Erythroblast (primary cell): ENCODE results near the gene CIP2A.
A peak's percentile ranks its signal among the peaks of the same experiment; 100 is the strongest.
"Not testable (repeated sequence)": the region's sequence is repeated elsewhere in the genome, so short reads cannot be mapped to it uniquely, and the experiment has no call there.

Source experiments
- DNase-seq, 2 experiments: peaks; one replicate each; lab custom pipeline; 2025; lab: John Stamatoyannopoulos, UW
- GATA1 ChIP-seq: IDR thresholded peaks from 2 replicates; pipeline ENCODE4 v1.6.1; 2011; ENCODE audit warnings: low read depth, mild to moderate bottlenecking, control low read depth, low read length, moderate library complexity
- POLR2A ChIP-seq: IDR thresholded peaks from 2 replicates; pipeline ENCODE4 v1.6.1; 2011; ENCODE audit warnings: mild to moderate bottlenecking, low read length

Gene CIP2A

DNA sequence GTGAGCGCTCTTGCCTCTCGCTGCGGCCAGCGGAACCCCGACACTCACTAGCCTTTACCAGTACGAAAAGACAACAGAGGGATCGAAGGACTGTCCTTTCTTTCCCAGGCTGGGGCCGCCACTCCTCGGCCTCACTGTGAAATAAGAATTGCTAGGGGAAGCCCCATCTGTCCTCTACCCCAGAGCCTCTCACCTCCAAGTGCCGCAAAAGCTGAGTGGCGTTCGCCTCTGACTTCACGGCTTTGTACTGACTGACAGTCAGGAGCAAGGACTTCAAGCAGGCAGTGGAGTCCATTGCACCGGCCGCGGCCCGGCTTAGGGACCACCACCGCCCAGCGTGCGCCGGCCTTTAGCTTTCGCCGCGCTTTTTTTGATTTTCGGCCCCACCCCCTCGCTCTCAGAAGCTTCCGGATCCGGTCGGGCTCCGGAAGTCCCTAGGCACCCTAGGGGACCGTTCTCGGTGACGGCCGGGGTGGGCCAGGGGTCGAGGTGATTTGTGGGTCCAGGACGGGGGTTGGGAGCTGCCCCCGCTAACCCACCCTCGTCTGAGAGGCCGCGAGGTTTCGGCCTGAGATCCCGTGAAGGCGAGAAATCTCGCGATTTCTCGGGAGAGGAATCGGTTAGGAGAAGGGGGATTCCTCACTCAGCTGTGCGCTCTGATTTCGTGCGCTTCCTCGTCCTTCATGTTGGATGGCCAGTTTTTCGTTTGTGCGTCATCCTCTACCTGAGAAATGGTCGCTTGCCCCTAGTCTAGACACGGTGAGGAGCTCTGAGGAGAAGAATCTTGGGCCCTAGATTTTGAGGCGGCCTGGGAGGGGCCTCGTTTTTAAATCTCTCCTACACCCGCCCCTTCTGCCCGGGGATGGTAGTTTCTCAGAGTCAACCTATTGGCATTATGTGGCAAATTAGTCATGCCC is at the start of gene CIP2A, which contains the start of gene DZIP3:
Gene CIP2A, minus strand, starts transcription at position 358 of the 917 bp plus-strand sequence. Its CDS starts 63 bp downstream, at position 295.
Gene DZIP3, plus strand, starts transcription at position 642 of the 917 bp plus-strand sequence. CDS start 15,685 bp downstream, outside the sequence.
- DNase-seq: peak; percentile 89
- TF ChIP-seq POLR2A (peak; percentile 84), GATA1 (no peak)

DNA sequence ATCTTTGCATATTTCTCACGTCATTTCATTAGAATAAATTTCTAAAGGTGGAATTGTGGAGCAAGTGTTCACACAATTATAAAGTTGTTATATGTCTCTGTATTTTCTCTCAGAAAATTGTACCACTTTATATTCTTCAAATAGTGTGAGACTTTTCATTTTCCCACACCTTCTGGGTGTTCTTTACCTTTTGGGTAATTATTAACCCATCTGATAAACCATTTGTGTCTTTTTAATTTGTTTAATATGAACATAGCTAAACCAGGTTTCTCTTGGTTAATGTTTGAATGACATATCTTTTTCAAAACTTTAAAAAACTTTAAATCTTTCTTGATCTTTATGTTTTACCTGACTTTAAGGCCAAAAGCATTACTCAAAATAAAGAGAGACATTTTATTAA is 40.7 kb upstream of the CIP2A start:
- no peak for DNase-seq
- no peak for TF ChIP-seq POLR2A
- no peak for TF ChIP-seq GATA1

DNA sequence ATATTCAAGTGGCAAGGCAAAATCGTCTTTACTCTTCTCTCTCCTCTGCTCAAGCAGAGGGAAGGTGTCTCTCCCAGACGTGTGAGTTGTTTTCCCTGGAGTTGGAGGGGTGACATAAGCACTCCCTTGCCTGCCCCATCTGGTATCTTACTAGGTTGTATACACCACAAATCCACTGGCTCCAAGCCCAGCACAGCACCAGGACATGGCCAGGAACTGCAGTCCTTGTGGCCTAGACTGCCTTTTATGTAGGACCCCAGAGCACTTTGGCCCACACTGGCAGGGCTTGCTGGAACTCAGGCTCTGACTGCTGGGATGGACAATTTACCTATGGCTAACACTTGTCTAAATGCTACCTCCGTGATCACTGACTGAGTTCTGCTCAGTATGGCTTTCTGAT is 34.3 kb upstream of the CIP2A start:
- TF ChIP-seq POLR2A: no peak
- no peak for TF ChIP-seq GATA1
- DNase-seq: no peak

DNA sequence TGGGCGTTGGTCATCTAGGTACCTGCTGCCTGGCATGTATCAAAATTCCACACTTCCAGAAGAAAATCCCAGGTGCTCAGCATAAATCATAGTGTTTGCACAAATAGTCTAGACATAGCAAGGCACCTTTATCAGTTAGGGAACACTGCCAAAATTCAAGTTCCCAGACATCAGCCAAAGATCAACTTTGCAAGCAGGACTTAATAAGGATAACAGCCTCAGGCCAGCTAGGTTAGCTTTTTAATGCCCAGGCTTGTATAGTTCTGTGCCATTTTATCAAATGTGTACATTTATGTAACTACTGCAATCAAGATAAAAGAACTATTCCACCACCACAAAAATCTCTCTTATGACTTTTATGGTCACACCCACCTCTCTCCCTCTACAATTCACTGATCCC is 31.0 kb upstream of the CIP2A start:
- DNase-seq: no peak
- TF ChIP-seq GATA1: no peak
- no peak for TF ChIP-seq POLR2A

DNA sequence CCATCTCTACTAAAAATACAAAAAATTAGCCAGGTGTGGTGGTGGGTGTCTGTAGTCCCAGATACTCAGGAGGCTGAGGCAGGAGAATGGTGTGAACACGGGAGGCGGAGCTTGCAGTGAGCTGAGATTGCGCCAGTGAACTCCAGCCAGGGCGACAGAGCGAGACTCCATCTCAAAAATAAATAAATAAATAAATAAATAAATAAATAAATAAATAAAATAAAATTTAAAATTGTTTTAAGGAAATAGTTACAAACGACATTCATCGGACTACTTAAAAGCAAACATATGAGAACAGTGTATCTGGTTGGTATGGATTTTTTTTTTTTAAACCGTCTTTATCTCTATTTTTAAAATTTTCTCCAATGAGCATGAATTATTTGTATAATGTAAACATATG is 26.9 kb upstream of the CIP2A start:
- DNase-seq: not testable (repeated sequence)

DNA sequence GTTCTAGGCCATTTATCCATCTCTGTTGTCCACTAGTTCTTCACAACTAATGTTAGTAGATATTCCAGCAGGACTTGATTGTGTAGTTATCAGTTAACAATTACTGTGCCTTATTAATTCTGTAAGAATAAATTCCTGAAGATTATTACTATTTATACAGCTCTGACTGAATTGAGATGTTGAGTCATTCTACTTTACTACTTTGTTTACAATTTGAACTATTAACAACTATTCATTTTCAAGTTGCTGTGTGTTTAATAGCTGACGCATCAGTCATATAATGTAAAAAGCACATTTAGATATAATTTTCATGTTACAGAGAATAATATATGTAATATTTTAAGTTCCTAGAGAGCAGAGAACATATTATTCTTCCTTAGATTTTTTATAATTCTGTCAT is 21.4 kb upstream of the CIP2A start:
- no peak for DNase-seq
- no peak for TF ChIP-seq POLR2A
- TF ChIP-seq GATA1: no peak

DNA sequence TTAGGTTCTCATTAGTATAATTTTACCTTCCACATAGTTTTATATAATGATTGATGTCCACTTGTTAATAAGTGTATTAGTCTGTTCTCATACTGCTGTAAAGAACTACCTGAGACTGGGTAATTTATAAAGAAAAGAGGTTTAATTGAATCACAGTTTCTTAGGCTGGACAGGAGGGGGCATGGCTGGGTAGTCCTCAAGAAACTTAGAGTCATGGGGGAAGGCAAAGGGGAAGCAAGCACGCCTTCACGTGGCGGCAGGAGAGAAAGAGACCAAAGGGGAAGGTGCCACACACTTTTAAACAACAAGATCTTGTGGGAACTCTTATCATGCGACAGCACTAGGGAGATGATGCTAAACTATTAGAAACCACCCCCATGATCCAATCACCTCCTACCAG is 19.5 kb upstream of the CIP2A start:
- DNase-seq: no peak
- TF ChIP-seq GATA1 (no peak), POLR2A (no peak)

DNA sequence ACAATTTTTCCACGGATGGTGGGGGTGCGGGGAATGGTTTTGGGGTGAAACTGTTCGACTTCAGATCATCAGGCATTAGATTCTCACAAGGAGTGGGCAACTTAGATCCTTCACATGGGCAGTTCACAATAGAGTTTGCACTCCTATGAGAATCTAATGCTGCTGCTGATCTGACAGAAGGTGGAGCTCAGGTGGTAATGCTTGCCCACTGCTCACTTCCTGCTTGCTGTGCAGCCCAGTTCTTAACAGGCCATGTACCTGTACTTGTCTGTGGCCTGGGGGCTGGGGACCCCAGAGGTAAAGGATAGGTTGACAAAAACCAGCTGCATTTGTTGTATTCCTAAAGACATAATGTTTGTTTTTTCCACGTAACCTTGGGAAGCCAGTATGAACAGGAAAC is 16.3 kb upstream of the CIP2A start:
- no peak for DNase-seq
- TF ChIP-seq POLR2A: no peak
- TF ChIP-seq GATA1: no peak

DNA sequence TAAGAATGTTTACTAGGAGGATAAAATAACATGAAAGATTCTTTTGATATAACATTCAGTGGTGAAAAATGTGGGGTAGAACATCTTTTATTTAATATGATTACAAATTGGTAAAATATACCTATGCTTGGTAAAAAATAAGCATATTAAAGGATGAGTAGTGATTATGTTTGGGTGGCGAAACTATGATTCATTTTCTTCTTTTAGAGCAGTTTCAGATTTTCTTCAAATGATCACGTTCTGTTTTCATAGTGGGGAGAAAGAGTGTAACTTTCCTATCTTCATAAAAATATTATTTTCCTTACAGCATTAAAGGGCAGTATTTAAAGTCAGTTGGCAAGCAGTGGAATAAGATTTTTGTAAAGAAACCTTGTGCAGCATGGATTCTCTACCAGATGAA is 15.8 kb upstream of the CIP2A start:
- TF ChIP-seq POLR2A (no peak), GATA1 (no peak)
- no peak for DNase-seq

DNA sequence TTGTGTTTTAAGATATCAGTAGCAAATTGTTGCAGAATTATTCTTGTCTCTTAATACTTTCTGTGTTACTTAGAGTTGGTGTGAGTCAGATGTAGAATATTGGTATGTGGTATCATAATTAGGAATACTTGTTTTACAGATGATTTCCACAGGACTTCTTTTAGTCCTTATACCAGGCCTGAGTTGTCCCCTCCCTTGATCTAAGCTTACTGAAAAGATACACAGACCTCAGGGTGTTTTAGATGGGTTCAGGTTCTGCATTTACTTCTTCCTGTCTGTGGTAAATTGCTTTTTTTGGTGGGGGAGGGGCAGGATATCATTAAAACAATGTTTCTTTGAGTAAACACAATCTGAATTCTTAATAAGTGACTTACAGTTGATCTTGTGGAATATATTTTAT is 14.5 kb upstream of the CIP2A start:
- DNase-seq: no peak
- TF ChIP-seq GATA1: no peak
- TF ChIP-seq POLR2A: no peak

DNA sequence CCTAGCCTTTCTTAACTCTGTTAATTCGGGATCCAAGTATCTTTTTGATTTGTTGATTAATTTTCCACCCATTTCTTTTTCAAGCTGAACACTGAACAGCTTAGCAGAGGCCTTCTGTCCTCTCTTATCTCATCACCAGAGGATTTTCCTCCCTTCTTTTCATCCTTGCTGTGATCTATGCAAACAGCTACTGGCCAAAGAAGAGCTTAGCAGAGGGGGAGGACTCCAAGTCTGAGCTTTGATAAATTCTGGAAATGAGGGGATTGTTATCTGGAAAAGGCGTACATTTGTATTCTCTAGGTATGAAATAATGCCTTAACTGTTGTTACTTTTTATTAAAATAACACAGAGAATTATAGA is 13.7 kb upstream of the CIP2A start:
- TF ChIP-seq POLR2A (no peak), GATA1 (no peak)
- no peak for DNase-seq

DNA sequence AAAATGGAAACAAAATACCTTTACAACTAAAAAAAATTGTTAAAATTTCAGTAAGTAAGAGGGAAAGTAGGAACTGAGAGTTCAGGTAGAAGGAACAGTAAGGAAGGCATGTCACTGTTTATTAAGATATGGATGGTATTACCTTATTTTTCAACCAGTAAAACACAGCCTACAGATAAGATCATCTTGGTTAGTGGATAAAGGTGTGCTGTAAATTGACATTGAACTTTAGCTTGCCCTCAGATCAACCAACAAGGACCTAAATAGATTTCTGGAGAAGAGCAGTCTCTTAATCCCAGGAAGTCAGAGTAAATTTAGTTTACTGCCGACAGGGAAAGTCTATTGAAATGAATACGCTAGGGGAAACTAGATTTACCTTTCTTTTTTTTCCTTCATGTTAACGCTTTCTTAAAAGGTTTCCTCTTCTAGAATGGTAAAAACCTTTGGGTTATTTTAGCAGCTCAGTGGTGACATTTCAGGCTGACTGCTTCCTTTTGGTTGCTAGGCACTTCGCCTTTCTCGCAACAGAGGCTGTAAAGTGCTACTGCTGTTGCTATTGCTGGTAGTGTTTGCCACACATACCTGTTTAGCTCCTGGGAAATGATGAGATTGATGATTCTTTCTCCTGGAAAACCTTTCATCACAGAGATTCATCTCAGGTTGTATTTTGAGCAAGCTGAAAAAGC is 13.2 kb upstream of the CIP2A start:
- no peak for DNase-seq
- TF ChIP-seq POLR2A: no peak
- TF ChIP-seq GATA1: no peak

DNA sequence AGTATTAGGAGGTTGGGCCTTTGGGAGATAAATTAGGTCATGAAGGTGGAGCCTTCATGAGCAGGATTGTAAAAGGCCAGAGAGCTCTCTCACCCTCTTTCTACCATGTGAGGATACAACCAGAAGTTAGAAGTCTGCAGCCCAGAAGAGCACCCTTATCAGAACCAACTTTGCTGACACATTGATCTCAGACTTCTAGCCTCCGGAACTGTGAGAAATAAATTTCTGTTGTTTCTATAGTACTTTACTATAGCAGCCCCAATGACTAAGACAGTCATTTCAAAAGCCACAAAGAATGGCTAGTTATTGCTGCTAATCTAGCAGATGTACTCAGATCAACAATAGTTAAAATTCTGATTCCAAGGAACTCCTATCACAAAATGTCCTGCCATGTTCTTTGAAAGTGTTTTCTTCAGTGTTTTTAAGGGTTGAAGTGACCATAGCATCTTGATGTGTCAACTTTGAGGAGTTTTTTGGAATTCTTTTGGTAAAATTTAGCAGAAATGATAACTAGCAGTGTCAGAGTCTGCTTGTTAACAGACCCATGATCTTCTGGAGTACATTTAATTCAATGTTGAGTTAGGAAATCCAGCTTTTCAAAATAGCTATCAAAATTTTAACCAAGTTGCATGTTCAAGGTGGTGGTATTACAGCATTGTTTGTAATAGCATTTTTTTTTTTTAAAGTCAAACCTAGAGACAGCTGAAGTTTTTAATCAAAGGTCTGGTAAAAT is 10.6 kb upstream of the CIP2A start:
- TF ChIP-seq GATA1 (no peak), POLR2A (no peak)
- DNase-seq: peak; percentile 50 to 71

DNA sequence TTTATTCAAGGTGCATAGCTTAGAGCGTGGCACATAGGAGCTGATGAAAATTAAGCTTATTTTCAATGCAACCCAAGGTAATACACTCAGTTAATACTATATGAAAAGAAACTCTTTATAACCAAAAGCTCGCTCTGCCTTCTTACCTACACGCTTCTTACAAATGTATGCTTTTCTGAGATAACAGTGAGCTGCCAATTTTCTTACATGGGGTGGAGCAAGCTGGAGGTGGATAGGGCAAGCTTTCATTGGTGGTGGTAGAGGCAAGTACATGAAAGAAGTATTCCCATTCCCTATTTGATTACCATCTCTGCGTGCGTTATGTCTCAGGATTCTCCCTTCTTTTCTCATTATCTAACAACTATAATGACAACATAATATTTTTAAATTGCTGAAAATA is 9.1 kb upstream of the CIP2A start:
- TF ChIP-seq POLR2A (peak; percentile 24), GATA1 (no peak)
- DNase-seq: peak; percentile 63 to 78

DNA sequence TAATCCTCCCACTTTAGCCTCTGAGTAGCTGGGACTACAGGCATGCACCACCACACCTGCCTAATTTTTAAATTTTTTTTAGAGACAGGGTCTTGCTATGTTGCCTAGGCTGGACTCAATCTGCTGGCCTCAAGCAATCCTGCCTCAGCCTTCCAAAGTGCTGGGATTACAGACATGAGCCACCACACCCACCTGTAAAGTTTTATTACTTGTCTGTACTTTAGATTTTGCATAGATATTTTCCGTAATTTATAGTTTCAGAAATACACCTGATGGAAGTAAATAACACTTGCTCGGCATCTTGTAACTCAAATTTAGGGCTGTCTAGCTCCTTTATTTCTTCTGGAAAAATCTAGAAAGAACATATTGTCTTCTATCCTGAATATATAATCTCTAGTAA is 6.1 kb upstream of the CIP2A start:
- no peak for TF ChIP-seq GATA1
- TF ChIP-seq POLR2A: no peak
- DNase-seq: no peak

DNA sequence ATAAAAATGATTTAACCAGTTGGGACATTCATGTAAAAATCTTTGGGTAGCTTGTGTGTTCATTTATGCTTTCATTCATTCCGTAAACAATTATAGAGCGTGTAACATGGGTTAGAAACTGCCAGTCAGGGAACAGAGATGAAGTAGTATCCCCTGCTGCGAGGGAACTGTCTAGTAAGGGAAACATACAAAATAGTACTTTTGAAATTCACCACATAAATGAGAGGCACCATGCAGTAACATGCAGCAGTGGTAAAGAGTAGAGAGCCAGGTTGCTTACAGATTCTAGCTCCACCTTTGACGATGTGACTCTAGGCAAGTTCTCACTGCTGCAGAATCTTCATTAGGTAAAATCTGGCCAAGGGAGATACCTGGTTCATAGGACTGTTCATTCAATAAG is 1.2 kb upstream of the CIP2A start:
- DNase-seq: no peak
- TF ChIP-seq POLR2A: no peak
- no peak for TF ChIP-seq GATA1
